ENCODE data around the gene GREB1L.

DNA sequence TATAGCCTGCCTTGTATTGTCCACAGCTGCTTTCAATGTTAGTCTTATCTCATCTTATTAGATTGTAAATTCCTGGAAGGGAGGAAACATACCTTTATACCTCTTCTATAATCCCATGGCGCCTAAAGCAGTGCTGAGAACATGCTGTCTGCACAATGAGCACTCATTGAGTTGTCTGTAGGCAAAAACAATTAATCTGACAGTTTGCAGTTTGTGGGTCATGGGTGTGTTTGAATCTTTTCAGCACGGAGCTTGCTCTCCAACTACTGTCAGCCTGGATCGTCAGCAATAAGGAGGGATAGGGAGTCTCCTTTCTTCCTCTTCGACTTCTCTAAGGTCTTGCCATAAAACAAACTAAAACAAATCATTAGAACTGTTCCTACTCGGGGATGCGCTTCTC is 26.5 kb upstream of the GREB1L start:
- TF ChIP-seq CTCF (IDR thresholded peaks at IDR 0.05) (no peak), POLR2A (IDR thresholded peaks at IDR 0.05) (no peak)
